Tibial nerve (tissue), 4 donors: ENCODE data around the gene S100A4. TPM values are rescaled to one million over a fixed set of nuclear protein-coding genes. Genes with fewer than 3 reads are reported as not detected.

ENCODE experiments used
- DNase-seq, 2 donors: peaks; one replicate each; pipeline ENCODE4 v3.0.0-alpha.2; 2019; ENCODE audit warnings: low spot score in 2 of 2
- H3K27ac ChIP-seq, 4 donors: fragments of 200-600 bp; sonication (generic) in 3 of 4; one replicate each; pipeline ENCODE4 v1.5.1; 2017 to 2019; ENCODE audit warnings: mild to moderate bottlenecking in 1 of 4
- H3K27me3 ChIP-seq, 2 donors: fragments of 200-600 bp; sonication (generic) in 1 of 2; one replicate each; pipeline versions ENCODE4 v1.5.1 to v1.6.0; 2017 to 2019
- H3K36me3 ChIP-seq, 3 donors: fragments of 200-600 bp; sonication (generic); one replicate each; pipeline ENCODE4 v1.5.1; 2018 to 2019
- H3K4me1 ChIP-seq, 4 donors: fragments of 200-600 bp; sonication (generic) in 3 of 4; one replicate each; pipeline ENCODE4 v1.5.1; 2017 to 2019
- H3K4me3 ChIP-seq, 4 donors: fragments of 200-600 bp; sonication (generic) in 3 of 4; one replicate each; pipeline ENCODE4 v1.5.1; 2017 to 2019; ENCODE audit warnings: mild to moderate bottlenecking in 1 of 4, moderate library complexity in 1 of 4
- H3K9me3 ChIP-seq, 4 donors: fragments of 200-600 bp; sonication (generic) in 3 of 4; one replicate each; pipeline ENCODE4 v1.5.1; 2017 to 2019
- EP300 ChIP-seq, 2 donors: sonication (generic); formaldehyde crosslinking; IDR thresholded peaks; one replicate each; pipeline ENCODE4 v1.6.1; 2017; ENCODE audit warnings: antibody characterized with exemption in 2 of 2, mild to moderate bottlenecking in 1 of 2
- POLR2A ChIP-seq, 2 donors: fragments of 450-650 bp; IDR thresholded peaks; one replicate each; pipeline ENCODE4 v1.6.1; 2017; ENCODE audit warnings: antibody characterized with exemption in 2 of 2, mild to moderate bottlenecking in 2 of 2, moderate library complexity in 2 of 2
- WGBS, 2 donors: methylation state at CpG; one replicate each; pipeline ENCODE4 v1.1.5; 2018; 5-methylcytosine and 5-hydroxymethylcytosine counted together
- total RNA-seq, 4 donors: library from RNA; depleted of rRNA; stranded (reverse); fragments of >200 nt; gene quantifications; one replicate each; pipeline ENCODE4 v1.1.0, GENCODE V29; 2016
- TF ChIP-seq, protein P1 (sequence below), 5 experiments: fragments of 200-600 bp in 3 of 5; fragments of 450-650 bp in 2 of 5; sonication (generic) in 3 of 5; IDR thresholded peaks; one replicate each; pipeline ENCODE4 v1.5.1; 2016 to 2019; ENCODE audit warnings: antibody characterized with exemption in 5 of 5, mild to moderate bottlenecking in 3 of 5, moderate library complexity in 2 of 5

Gene S100A4
- total RNA-seq, 4 donors from 2014 or later, result 398 to 439 (median 420) TPM

DNA sequence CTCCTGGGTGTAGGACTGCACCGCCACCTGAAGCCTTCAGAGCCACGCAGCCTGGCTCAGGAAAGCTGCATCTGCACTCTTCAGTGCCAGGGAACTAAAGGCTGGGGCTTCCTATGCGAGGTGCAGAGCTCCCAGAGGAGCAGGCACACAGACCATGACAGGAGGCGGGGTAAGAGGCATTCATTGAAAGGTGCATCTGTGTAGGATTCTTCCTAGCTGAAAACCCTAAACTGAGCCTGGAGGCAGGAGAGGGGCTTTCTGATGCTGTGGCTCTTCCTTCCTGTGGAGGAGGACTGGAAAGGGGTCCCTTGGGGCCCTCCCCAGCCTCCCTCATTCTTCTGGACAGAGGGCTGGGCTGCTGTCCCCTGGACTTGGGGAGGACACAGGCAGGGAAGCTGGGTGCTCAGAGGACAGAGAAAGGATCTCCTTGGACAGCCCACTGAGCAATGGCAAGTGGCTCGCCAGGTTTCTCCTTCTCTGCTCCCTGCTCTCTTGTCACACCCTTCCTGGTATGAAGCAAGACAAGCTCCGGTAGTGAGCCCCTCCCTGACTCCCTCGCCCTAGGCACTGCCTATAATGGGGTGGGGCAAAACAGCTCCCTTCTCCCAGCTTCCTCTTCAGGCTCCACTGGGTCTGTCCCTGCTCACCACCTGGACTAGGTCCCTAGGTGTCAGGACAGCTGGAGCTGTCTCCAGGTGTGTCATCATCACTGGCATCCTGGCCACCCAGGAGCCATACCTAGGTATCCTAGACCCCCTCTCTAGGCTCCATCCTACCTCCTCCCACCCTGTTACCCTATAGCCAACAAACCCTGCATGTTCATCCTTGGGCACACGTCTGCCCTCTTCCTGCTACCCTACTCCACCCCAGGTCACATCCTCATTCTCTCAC, 29.9 kb downstream of the S100A4 start:
- peaks cover 0 to 13% (median 3%) of the 10 kb centered on the region in 4 donors for H3K4me1 ChIP-seq

DNA sequence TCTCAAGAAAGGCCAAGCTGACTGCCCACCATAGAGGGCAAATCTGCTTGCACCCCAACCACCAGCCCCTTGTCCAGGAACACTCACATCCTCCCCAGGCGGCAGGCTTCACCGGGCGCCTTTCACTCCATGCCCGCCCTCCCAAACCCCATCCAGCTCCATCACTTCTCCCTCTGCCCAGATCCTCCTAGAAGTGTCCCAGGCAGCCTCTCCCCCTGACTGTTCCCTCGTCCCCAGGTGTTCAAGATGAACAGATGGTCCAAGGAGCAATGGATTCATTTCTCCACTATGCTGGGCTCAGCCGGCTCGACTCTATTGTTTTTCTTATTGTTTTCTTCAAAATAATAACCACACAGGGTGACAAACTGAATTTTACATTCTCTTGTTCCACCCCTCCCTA, 31.9 kb downstream of the S100A4 start:
- Histone ChIP-seq H3K4me3 (no peak overlapping the region), H3K36me3 (no peaks in the 10 kb centered on the region), H3K27ac (no peak overlapping the region), H3K4me1 (peaks cover 0 to 17% (median 3%) of the 10 kb centered on the region in 4 donors), H3K9me3 (no peaks in the 10 kb centered on the region), H3K27me3 (no peaks in the 10 kb centered on the region)
- TF ChIP-seq, protein P1, sequence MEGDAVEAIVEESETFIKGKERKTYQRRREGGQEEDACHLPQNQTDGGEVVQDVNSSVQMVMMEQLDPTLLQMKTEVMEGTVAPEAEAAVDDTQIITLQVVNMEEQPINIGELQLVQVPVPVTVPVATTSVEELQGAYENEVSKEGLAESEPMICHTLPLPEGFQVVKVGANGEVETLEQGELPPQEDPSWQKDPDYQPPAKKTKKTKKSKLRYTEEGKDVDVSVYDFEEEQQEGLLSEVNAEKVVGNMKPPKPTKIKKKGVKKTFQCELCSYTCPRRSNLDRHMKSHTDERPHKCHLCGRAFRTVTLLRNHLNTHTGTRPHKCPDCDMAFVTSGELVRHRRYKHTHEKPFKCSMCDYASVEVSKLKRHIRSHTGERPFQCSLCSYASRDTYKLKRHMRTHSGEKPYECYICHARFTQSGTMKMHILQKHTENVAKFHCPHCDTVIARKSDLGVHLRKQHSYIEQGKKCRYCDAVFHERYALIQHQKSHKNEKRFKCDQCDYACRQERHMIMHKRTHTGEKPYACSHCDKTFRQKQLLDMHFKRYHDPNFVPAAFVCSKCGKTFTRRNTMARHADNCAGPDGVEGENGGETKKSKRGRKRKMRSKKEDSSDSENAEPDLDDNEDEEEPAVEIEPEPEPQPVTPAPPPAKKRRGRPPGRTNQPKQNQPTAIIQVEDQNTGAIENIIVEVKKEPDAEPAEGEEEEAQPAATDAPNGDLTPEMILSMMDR (IDR thresholded peaks at IDR 0.05), result no peak
- TF ChIP-seq POLR2A (IDR thresholded peaks at IDR 0.05) (no peak), EP300 (IDR thresholded peaks at IDR 0.05) (no peak)
- 93 to 96% methylated on average over 7 of the region's 7 CpGs for WGBS, 2 donors
- no peak for DNase-seq

More for the DNA sequence above, 29.9 kb downstream of the S100A4 start:
- DNase-seq, result no peak
- H3K27ac ChIP-seq, result peak overlapping the region in 1 of 4 donors; percentile 59
- TF ChIP-seq, protein P1 (IDR thresholded peaks at IDR 0.05), result no peak
- no peak for TF ChIP-seq POLR2A (IDR thresholded peaks at IDR 0.05)
- WGBS, 2 donors, result 49 to 59% methylated on average over 6 to 8 of the region's 8 CpGs
- H3K27me3 ChIP-seq, result no peaks in the 10 kb centered on the region
- no peaks in the 10 kb centered on the region for H3K9me3 ChIP-seq
- no peaks in the 10 kb centered on the region for H3K36me3 ChIP-seq
- no peak overlapping the region for H3K4me3 ChIP-seq

DNA sequence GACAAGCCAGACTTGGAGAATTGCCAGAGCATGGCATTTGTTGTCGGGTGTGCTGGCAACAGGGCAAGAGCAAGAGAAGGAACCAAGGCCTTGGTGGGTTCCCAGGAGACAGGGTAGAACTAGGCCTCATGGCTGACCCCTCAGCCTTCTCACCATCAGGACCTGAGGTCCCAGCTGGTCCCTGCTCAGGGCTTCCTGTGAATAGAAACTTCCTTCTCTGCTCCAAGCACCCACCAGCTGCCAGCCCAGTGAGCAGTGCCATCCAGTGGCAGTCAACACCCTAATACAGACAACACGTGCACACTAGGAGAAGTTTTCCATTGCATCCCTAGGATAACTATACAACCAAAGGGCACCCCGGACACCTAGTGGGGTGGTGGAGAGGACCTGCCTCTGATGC, 32.6 kb downstream of the S100A4 start:
- no peak for TF ChIP-seq POLR2A (IDR thresholded peaks at IDR 0.05)
- TF ChIP-seq, protein P1 (IDR thresholded peaks at IDR 0.05), result peak in 1 of 5 experiments; percentile 10
- WGBS, 2 donors, result 55 to 64% methylated on average over 3 of the region's 3 CpGs
- DNase-seq, result no peak

DNA sequence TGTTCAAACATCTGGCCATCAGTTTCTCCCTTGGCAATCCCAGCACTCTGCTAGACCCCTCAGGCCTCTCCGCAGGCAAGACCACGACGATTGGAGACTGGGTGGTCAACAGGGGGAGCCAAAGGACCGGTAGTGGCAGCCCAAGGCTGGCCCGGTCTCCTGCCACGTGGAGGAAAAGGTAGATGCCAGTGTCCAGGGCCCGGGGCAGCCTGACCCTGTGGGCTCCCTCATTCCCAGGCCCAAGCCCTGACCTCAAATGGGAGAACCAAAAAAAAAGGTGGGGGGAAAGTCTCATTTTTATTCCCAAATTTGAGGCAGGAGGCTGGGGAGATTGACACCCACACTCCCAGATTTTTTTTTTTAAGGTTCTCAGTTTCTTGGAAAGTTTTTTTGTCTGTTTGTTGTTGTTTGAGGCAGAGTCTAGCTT, 34.6 kb downstream of the S100A4 start:
- TF ChIP-seq, protein P1 (IDR thresholded peaks at IDR 0.05), result peak; percentile 79 to 94 (median 91)
- TF ChIP-seq EP300 (IDR thresholded peaks at IDR 0.05), result peak in 1 of 2 donors; percentile 28
- no peak for TF ChIP-seq POLR2A (IDR thresholded peaks at IDR 0.05)
- DNase-seq, result peak; percentile 64 to 80
- Histone ChIP-seq H3K4me3 (no peak overlapping the region), H3K27ac (peak overlapping the region in 1 of 4 donors; percentile 4), H3K36me3 (no peaks in the 10 kb centered on the region), H3K27me3 (no peaks in the 10 kb centered on the region), H3K4me1 (peaks cover 0 to 39% (median 24%) of the 10 kb centered on the region in 4 donors), H3K9me3 (no peaks in the 10 kb centered on the region)
- 0 to 2% methylated on average over 5 to 7 of the region's 7 CpGs for WGBS, 2 donors

More for the DNA sequence above, 32.6 kb downstream of the S100A4 start:
- H3K4me1 ChIP-seq, result peaks cover 0 to 19% (median 4%) of the 10 kb centered on the region in 4 donors
- no peak overlapping the region for H3K4me3 ChIP-seq
- H3K27me3 ChIP-seq, result no peaks in the 10 kb centered on the region
- H3K36me3 ChIP-seq, result no peaks in the 10 kb centered on the region
- no peak overlapping the region for H3K27ac ChIP-seq
- no peaks in the 10 kb centered on the region for H3K9me3 ChIP-seq

DNA sequence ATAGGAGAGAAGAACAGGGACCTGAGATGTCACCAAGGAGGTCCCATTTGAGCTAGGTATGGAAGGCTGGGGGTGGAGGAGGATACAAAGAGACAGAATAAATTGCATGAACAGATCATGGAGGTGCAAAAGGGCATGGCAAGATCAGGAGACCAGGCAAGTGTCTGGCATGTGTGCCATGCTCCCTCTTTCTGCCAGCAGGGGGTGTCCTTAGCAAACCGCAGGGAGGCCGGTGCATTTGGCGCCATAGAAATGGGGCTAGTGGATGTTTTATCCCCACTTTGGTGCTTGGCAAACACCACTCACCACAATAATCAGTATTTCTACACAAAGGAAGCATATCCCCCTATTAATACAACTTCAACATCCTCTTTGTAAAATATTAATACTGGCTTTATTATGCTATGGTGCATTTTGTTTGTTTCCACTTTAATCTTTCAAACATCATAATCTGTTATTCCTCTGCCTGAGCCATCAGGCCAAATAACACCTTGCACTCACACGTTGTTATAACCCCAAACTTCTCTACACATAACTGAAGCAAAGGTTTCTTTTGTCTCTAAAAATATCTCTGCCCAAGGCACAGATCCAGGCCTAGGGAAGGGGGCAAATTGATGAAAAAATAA, 35.8 kb downstream of the S100A4 start:
- no peaks in the 10 kb centered on the region for H3K36me3 ChIP-seq
- H3K27ac ChIP-seq, result no peak overlapping the region
- peaks cover 0 to 36% (median 29%) of the 10 kb centered on the region in 4 donors for H3K4me1 ChIP-seq
- no peak overlapping the region for H3K4me3 ChIP-seq
- H3K27me3 ChIP-seq, result no peaks in the 10 kb centered on the region
- no peaks in the 10 kb centered on the region for H3K9me3 ChIP-seq
- 63% methylated on average over 4 of the region's 4 CpGs for WGBS, 2 donors
- TF ChIP-seq EP300 (IDR thresholded peaks at IDR 0.05), result no peak
- TF ChIP-seq, protein P1 (IDR thresholded peaks at IDR 0.05), result peak; percentile 29 to 57 (median 38)
- DNase-seq, result peak in 1 of 2 donors; percentile 38
